GM12891 (cell line): Measurements from ENCODE around the gene CISH.
A peak's percentile ranks its signal among the peaks of the same experiment; 100 is the strongest.

Experiments used
- DNase-seq: peaks from one replicate; pipeline ENCODE4 v3.0.0; 2011; ENCODE audit warnings: low spot score; ENCODE audit not compliant: insufficient read length
- FAIRE-seq: peaks from 2 replicates; lab custom pipeline; 2011; peaks lifted over from hg19 to GRCh38; lab: Jason Lieb, UNC
- PAX5 ChIP-seq: IDR thresholded peaks from 2 replicates; pipeline ENCODE4 v1.6.1; 2011; ENCODE audit warnings: low read length, moderate library complexity, mild to moderate bottlenecking; ENCODE audit not compliant: insufficient read depth, severe bottlenecking
- POLR2A ChIP-seq: IDR thresholded peaks from 2 replicates; pipeline ENCODE4 v1.6.1; 2011; ENCODE audit warnings: low read depth, low read length, control low read depth
- POLR2AphosphoS5 ChIP-seq: IDR thresholded peaks from 2 replicates; pipeline ENCODE4 v1.6.1; 2011; ENCODE audit warnings: low read depth, low read length, control low read depth
- POU2F2 ChIP-seq: IDR thresholded peaks from 2 replicates; pipeline ENCODE4 v1.6.1; 2011; ENCODE audit warnings: low read depth, mild to moderate bottlenecking, control low read depth, low read length, moderate library complexity
- SPI1 ChIP-seq: IDR thresholded peaks from 2 replicates; pipeline ENCODE4 v1.6.1; 2011; ENCODE audit warnings: low read depth, low read length, control low read depth
- TAF1 ChIP-seq: IDR thresholded peaks from 2 replicates; pipeline ENCODE4 v1.6.1; 2011; ENCODE audit warnings: low read depth, low read length, control low read depth

The CISH gene

DNA sequence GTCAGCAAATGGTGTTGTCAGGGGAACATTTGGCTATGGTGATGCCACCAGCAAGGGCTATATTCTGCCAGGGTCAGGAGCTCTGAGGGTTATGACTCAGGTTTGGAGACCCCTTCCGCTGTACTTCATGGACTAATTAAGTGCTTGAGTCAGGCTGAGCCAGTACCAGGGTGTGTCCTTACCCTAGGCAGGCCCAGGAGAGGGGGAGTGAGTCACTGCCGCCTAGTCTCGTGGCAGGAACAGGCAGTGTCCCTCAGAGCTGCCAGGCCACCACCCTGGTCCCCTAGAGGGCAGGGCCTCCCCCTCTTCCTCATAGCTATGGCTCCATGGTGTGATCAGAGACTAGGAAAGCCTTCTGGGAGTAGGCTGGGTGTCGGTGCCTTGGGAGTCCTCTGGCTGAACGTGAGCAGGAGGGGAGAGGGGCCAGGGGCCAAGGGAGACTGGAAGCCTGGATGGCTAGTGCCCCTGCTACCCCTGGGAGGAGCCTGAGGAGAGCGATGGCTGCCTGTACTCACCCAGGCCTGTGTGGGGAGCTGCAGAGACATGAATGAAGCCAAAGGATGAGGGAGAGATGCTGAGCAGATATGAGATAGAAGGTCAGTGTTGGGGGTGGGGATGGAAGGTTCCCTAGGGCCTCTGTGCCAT lies 16.0 kb upstream of the CISH start:
- TF ChIP-seq PAX5 (no peak), POLR2A (no peak), POLR2AphosphoS5 (no peak)
- DNase-seq (peak; percentile 27), FAIRE-seq (peak; percentile 60)

DNA sequence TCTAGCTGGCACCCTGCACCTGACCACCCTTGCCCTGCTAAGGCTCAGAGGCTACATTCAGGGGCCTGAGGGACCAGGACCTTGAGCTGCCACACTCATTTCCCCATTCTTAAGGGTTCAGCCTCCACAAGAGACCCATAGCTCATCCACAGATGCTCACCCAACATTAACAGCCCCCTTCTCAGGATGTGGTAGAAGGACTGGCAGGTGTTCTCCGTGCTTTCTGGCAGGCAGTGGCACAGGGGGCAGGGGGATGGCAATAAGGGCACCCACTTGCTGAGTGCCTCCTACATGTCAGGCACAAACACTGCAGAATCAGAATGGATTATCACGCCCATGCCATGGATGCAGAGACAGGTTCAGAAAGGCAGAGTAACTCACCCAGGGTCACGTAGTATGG lies 14.8 kb upstream of the CISH start:
- FAIRE-seq (no peak), DNase-seq (no peak)
- TF ChIP-seq TAF1 = no peak
- no peak for TF ChIP-seq PAX5
- TF ChIP-seq POLR2A = no peak
- TF ChIP-seq POU2F2 = no peak
- TF ChIP-seq SPI1 = no peak
- TF ChIP-seq POLR2AphosphoS5 = no peak

DNA sequence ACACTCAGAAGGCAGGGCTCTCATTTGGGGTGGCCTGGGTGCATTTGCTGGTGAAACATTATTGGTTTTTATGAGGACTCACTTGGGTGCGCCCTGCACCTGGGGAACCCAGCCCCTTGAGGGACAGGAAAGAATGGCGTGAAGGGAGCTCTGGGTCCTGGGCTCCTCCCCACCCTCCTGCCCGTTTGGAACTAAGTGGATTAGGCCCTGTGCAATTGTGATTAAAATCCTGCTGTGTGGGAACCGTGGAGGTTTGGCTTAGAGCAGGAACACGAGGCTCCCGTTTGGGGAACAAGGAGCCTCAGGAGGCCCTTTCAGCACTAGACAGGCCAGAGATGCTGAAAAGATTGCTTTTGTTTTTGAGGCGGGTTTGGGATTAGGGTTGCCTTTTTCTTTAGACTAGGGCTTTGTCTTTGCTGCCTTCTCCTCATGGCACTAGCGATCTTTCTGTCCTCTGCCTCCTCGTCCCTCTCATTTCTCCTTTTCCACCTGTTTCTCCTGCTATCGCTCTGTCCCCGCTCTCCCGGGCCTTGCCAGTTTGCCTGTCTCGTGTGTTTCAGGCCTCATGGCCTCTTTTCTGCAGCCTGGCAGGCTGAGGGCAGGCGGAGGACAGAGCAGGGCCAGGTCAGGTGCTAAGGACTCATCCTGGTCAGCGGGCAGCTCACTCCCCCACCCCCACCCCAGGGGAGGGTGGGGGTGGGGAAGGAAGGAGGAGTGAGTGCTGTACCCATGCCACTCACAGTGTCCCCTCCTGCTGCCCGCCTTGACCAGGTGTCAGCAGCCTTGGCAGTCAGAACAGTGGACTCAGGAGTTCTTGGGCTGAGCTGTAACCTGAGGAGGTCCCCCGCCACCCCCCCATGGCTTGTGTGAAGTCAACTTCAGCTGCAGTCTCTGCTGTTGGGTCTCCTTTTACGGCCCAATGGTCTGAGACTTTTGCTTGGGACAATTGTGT lies 13.9 kb upstream of the CISH start:
- FAIRE-seq = no peak
- TF ChIP-seq PAX5 (no peak), POLR2AphosphoS5 (no peak)
- DNase-seq = no peak

DNA sequence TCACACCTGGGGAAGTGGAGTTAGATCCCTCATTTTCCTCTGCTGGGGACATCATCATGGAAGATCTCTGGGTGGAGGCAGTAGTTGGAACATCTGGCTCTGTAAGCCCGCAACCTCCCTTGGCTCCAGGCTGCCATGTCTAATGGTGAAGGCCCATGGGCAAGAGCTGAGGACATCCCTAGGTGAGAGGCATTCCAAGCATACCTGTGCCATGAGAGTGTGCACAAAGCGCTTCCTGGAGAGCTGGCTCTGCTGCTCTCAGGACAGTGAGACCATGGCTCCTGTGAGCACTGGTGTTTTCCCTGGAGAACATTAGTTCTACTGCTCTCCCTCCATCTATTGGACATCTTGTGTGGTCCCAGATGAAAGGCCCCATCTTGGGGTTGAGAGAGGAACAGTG lies 13.1 kb upstream of the CISH start:
- DNase-seq = no peak
- TF ChIP-seq PAX5 (no peak), SPI1 (no peak), POLR2A (no peak), POLR2AphosphoS5 (no peak), POU2F2 (no peak), TAF1 (no peak)
- peak; percentile 26 for FAIRE-seq

DNA sequence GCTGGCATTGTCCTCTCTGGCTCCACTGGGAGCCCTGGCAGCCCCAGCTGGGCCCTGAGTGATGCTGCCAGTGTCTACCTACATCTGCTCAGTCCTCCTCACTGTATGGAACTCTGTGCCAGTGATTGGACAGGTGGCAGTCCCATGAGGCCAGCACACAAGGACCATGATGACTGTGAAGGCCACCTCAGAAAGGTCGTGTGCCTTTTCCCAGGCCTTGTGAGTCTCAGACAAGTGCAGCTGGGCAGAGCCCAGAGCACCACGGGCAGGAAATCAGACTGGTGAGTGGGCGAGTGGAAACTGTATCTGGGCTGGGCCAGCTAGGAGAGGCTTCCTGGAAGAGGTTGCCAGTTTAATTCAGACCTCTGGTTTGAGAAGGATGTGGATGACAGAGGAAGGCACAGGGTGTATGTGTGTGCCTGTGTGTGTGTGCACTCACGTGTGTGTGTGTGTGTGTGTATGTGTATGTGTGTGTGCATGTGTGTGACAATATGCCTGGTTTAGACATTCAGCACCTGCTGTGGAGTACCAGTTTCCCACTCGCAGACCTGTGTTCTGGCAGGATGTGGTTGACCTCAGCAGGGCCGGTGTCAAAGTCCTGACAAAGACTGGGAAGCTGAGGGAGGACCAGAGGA lies 12.4 kb upstream of the CISH start:
- TF ChIP-seq SPI1 (no peak), PAX5 (no peak), POLR2AphosphoS5 (no peak), POLR2A (no peak), POU2F2 (peak; percentile 56; the same call in 1 of the 2 replicates), TAF1 (no peak)
- no peak for DNase-seq
- peak; percentile 97 for FAIRE-seq

DNA sequence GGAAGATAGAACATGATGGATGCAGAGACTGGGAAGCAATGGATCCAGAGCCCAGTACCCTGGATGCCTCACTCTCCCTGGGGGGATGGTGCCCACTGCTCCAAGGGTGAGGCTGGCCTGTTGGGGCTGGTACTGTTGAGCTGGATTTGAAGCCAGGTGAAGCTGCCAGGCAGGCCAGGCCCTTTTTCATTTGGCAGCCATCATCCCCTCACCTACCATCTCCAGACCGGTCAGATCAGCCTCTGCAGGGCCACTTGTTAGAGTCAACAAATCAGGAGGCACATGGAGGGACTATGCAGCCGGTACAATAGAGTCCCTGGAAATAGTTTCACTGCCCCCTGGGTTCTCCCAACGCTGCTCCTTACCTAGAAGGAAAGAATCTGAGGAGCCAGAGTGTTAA lies 11.3 kb upstream of the CISH start:
- DNase-seq (no peak), FAIRE-seq (no peak)
- TF ChIP-seq TAF1 (no peak), POLR2AphosphoS5 (no peak), POLR2A (no peak), POU2F2 (no peak), SPI1 (no peak), PAX5 (no peak)

DNA sequence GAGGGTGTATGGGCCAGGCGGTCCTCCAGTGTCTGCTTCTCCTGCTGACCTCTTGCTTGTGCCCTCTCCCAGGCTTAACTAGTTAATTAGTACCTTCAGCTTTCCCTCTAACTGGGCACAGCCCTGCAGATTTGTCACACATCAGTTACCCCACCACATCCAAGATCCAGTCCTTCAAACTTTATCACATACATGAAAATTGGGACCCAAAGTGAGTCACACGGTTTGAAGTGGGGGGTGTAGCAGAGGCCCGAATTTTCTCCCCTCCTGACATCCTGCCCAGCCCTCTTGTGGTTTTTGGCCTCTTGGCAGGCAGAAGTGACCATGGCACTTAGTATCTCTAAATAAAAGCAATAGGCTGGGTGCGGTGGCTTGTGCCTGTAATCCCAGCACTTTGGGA lies 9.2 kb upstream of the CISH start:
- FAIRE-seq (no peak), DNase-seq (no peak)
- TF ChIP-seq PAX5 (no peak), POLR2A (no peak), SPI1 (no peak), TAF1 (no peak), POLR2AphosphoS5 (no peak), POU2F2 (no peak)

DNA sequence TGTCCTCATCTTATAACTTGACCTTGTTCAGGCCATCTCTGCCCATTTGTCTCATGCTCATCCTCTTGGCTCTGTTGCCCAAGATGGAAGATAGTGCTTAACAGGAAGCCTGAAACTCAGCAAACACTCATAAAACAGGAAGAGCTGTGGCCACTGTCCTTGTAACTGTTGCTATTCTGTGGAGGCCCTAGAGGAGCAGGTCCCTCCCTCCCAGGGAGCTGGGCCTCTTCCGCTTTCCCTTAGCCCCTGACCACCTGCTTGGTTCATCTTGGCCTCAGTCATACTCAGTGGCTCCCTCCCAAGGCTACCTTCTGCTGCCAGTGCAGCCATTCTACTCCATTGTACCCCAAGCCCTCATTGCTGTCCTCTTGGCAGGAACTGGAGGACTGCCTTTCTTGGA lies 8.8 kb upstream of the CISH start:
- no peak for DNase-seq
- FAIRE-seq = no peak
- peak; percentile 58 for TF ChIP-seq SPI1
- no peak for TF ChIP-seq POU2F2

DNA sequence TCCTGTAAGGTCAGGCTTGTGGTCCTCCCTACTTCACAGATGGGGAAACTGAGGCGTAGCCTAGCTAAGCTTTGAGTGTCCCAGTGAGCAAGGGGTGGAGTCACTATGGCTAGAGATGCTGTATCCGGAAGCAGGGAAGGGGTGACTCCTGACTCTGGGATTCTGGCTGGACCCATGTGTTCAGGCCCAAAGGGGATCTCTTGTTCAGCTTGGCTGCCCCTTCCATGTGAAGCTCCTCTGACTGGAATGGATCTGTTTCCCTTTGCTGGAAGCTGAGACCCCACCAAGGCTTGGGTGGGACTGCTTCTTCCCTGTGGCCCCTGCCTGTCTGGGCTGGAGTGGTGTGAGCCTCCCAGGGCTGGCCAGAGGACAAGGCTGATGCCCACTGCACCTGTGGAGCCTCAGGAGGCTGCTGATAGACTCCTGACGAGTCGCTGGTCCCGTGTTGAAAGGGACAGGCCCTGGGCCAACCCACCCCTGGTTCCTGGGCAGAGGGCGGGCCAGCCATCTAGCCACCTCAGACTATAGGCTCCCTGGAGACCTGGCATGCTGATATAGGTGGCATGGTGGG lies 6.4 kb upstream of the CISH start:
- no peak for FAIRE-seq
- no peak for DNase-seq

More for the DNA sequence above, 6.4 kb upstream of the CISH start:
- TF ChIP-seq SPI1 (no peak), PAX5 (no peak), TAF1 (no peak), POU2F2 (no peak), POLR2A (no peak), POLR2AphosphoS5 (no peak)
